H9 (cell line): Measurements from ENCODE around the gene STX16. TPM values are rescaled to one million over a fixed set of nuclear protein-coding genes. Genes with fewer than 3 reads are reported as not detected.
A peak's percentile ranks its signal among the peaks of the same experiment; 100 is the strongest.

ENCODE experiments used
- DNase-seq: peaks from one replicate; pipeline ENCODE4 v3.0.0-alpha.2; 2017
- H2AFZ ChIP-seq: one replicate; pipeline ENCODE4 v1.6.1; 2013; ENCODE audit warnings: mild to moderate bottlenecking, low read length, control low read depth, moderate library complexity
- H2AK5ac ChIP-seq: 2 replicates; pipeline ENCODE4 v1.6.1; 2013; ENCODE audit warnings: low read length, control low read depth, mixed read lengths; ENCODE audit not compliant: insufficient read length
- H2BK120ac ChIP-seq: one replicate; pipeline ENCODE4 v1.6.1; 2013; ENCODE audit warnings: low read depth, mild to moderate bottlenecking, low read length, control low read depth, inconsistent platforms; ENCODE audit not compliant: poor library complexity, severe bottlenecking
- H2BK12ac ChIP-seq: 2 replicates; pipeline ENCODE4 v1.6.1; 2013; ENCODE audit warnings: low read length, control low read depth, mixed read lengths, low read depth; ENCODE audit not compliant: insufficient read length
- H2BK15ac ChIP-seq: 2 replicates; pipeline ENCODE4 v1.6.1; 2013; ENCODE audit warnings: low read depth, low read length, control low read depth
- H2BK20ac ChIP-seq: one replicate; pipeline ENCODE4 v1.6.1; 2013; ENCODE audit warnings: low read depth, mild to moderate bottlenecking, low read length, control low read depth, inconsistent platforms; ENCODE audit not compliant: poor library complexity, severe bottlenecking
- H2BK5ac ChIP-seq: 2 replicates; pipeline ENCODE4 v1.6.1; 2013; ENCODE audit warnings: low read length, control low read depth, mixed read lengths; ENCODE audit not compliant: insufficient read length
- H3K14ac ChIP-seq: 2 replicates; pipeline ENCODE4 v1.6.1; 2013; ENCODE audit warnings: low read length, control low read depth; ENCODE audit not compliant: insufficient read depth
- H3K18ac ChIP-seq: 2 replicates; pipeline ENCODE4 v1.6.1; 2013; ENCODE audit warnings: low read depth, mild to moderate bottlenecking, mixed read lengths, low read length, control low read depth; ENCODE audit not compliant: insufficient read length
- H3K23ac ChIP-seq: 2 replicates; pipeline ENCODE4 v1.6.1; 2013; ENCODE audit warnings: low read length, control low read depth, mixed read lengths, low read depth; ENCODE audit not compliant: insufficient read length
- H3K23me2 ChIP-seq: 2 replicates; pipeline ENCODE4 v1.6.1; 2013; ENCODE audit warnings: low read depth, mild to moderate bottlenecking, mixed read lengths, low read length, control low read depth; ENCODE audit not compliant: insufficient read length, poor library complexity, severe bottlenecking
- H3K27ac ChIP-seq: 2 replicates; pipeline ENCODE4 v1.5.1; 2013; ENCODE audit warnings: low read length, control low read depth, mixed read lengths, low read depth; ENCODE audit not compliant: insufficient read length
- H3K27me3 ChIP-seq: 2 replicates; pipeline ENCODE4 v1.6.1; 2013; ENCODE audit warnings: low read length, control low read depth, inconsistent platforms; ENCODE audit not compliant: insufficient read depth
- H3K4ac ChIP-seq: 2 replicates; pipeline ENCODE4 v1.6.1; 2013; ENCODE audit warnings: low read depth, mild to moderate bottlenecking, control low read depth, inconsistent platforms, low read length, moderate library complexity
- H3K4me1 ChIP-seq: 2 replicates; pipeline ENCODE4 v1.6.1; 2013; ENCODE audit warnings: low read length, control low read depth, inconsistent platforms; ENCODE audit not compliant: insufficient read depth
- H3K4me2 ChIP-seq: 2 replicates; pipeline ENCODE4 v1.6.1; 2013; ENCODE audit warnings: low read length, control low read depth, mixed read lengths; ENCODE audit not compliant: insufficient read length, insufficient read depth
- H3K56ac ChIP-seq: 2 replicates; pipeline ENCODE4 v1.6.1; 2013; ENCODE audit warnings: low read depth, mild to moderate bottlenecking, mixed read lengths, low read length, control low read depth; ENCODE audit not compliant: insufficient read length
- H3K79me1 ChIP-seq: 2 replicates; pipeline ENCODE4 v1.6.1; 2013; ENCODE audit warnings: low read depth, mild to moderate bottlenecking, moderate library complexity, low read length, control low read depth, inconsistent platforms; ENCODE audit not compliant: insufficient read depth, poor library complexity, severe bottlenecking
- H3K79me2 ChIP-seq: 2 replicates; pipeline ENCODE4 v1.6.1; 2013; ENCODE audit warnings: low read length, control low read depth, inconsistent platforms; ENCODE audit not compliant: insufficient read depth
- H3K9ac ChIP-seq: 2 replicates; pipeline ENCODE4 v1.6.1; 2013; ENCODE audit warnings: low read length, control low read depth, mixed read lengths; ENCODE audit not compliant: insufficient read length; ENCODE audit errors: extremely low read depth
- H3K9me3 ChIP-seq: one replicate; pipeline ENCODE4 v1.6.1; 2013; ENCODE audit warnings: low read depth, low read length, inconsistent platforms; ENCODE audit not compliant: control insufficient read depth
- H3T11ph ChIP-seq: one replicate; pipeline ENCODE4 v1.6.1; 2013; ENCODE audit warnings: mild to moderate bottlenecking, low read length, control low read depth, inconsistent platforms
- H4K20me1 ChIP-seq: one replicate; pipeline ENCODE4 v1.6.1; 2013; ENCODE audit not compliant: control insufficient read depth, insufficient read length, insufficient read depth
- H4K5ac ChIP-seq: 2 replicates; pipeline ENCODE4 v1.6.1; 2013; ENCODE audit warnings: low read depth, mild to moderate bottlenecking, mixed read lengths, low read length, control low read depth; ENCODE audit not compliant: insufficient read length
- H4K8ac ChIP-seq: replicated peaks from 2 replicates; pipeline ENCODE4 v1.6.1; 2013; ENCODE audit warnings: low read length, control low read depth, mixed read lengths, low read depth; ENCODE audit not compliant: insufficient read length
- H4K91ac ChIP-seq: 2 replicates; pipeline ENCODE4 v1.6.1; 2013; ENCODE audit warnings: low read depth, mild to moderate bottlenecking, moderate library complexity, mixed read lengths, low read length, control low read depth; ENCODE audit not compliant: insufficient read length
- H3K27ac Mint-ChIP-seq, 3 experiments: 2 replicates in 2 of 3; 3 replicates in 1 of 3; pipeline ENCODE4 v1.8.0; 2020 to 2021; ENCODE audit warnings: mixed read lengths in 3 of 3, mild to moderate bottlenecking in 1 of 3, moderate library complexity in 1 of 3
- H3K27me3 Mint-ChIP-seq: 2 replicates; pipeline ENCODE4 v1.8.0; 2021; ENCODE audit warnings: low read depth, mild to moderate bottlenecking, moderate library complexity, mixed read lengths
- H3K36me3 Mint-ChIP-seq, 3 experiments: 2 replicates in 2 of 3; 3 replicates in 1 of 3; pipeline ENCODE4 v1.8.0; 2020 to 2021; ENCODE audit warnings: low read depth in 3 of 3, mixed read lengths in 3 of 3; ENCODE audit not compliant: insufficient read depth in 1 of 3
- H3K4me1 Mint-ChIP-seq, 2 experiments: 2 replicates each; pipeline ENCODE4 v1.8.0; 2020; ENCODE audit warnings: mixed read lengths in 2 of 2
- H3K4me3 Mint-ChIP-seq, 2 experiments: 2 replicates in 1 of 2; 3 replicates in 1 of 2; pipeline ENCODE4 v1.8.0; 2020 to 2021; ENCODE audit warnings: mild to moderate bottlenecking in 2 of 2, mixed read lengths in 2 of 2, moderate library complexity in 1 of 2
- H3K9me3 Mint-ChIP-seq, 2 experiments: 2 replicates in 1 of 2; 3 replicates in 1 of 2; pipeline ENCODE4 v1.8.0; 2020; ENCODE audit warnings: mild to moderate bottlenecking in 2 of 2, mixed read lengths in 2 of 2, moderate library complexity in 1 of 2
- WGBS: extraction: QIAGEN DNeasy Blood & Tissue Kit; methylation state at CpG from one replicate; pipeline ENCODE4 v1.1.7; 2013; ENCODE audit warnings: missing lambda C conversion rate, low lambda C conversion rate, mixed read lengths; ENCODE audit not compliant: insufficient read length; ENCODE audit errors: extremely low coverage; 5-methylcytosine and 5-hydroxymethylcytosine counted together
- total RNA-seq: library from RNA; stranded (reverse); gene quantifications from 2 replicates; pipeline ENCODE4 v1.2.1, GENCODE V29; 2021
- TF ChIP-seq, protein P1 (sequence below): fragments of 200-600 bp; sonication (generic); conservative IDR thresholded peaks from 3 replicates; pipeline ENCODE4 v1.8.0; 2021; ENCODE audit warnings: antibody characterized with exemption, mild to moderate bottlenecking

Gene STX16
- total RNA-seq, 1 experiment from 2014 or later = 87.8 TPM

DNA sequence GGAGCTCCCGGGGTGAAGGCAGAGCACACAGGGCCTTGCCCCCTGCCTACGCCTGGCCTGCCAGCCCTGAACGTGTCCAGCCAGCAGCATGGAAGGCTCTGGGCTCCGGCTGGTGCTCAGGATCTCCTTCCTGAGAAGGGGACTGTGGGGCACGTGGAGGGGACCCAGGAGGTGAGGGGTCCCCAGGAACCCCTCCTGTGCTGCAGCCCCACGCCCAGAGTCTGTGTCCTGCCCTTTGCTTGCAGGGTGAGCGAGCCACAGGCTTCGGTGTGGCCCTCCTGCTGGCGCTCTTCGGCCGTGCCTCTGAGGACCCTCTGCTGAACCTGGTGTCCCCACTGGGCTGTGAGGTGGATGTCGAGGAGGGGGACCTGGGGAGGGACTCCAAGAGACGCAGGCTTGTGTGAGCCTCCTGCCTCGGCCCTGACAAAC lies 63.9 kb downstream of the STX16 start:
- H3T11ph ChIP-seq = no peak overlapping the region
- H2BK15ac ChIP-seq = no peak overlapping the region
- H3K27ac Mint-ChIP-seq = peak overlapping the region in 2 of 3 experiments; percentile 79 to 87; a peak in 2 of 7 replicates
- H2BK12ac ChIP-seq = no peak overlapping the region
- no peak overlapping the region for H3K14ac ChIP-seq
- no peak overlapping the region for H3K18ac ChIP-seq
- no peak overlapping the region for H4K8ac ChIP-seq
- no peak overlapping the region for H2BK120ac ChIP-seq
- H3K79me2 ChIP-seq = no peaks in the 10 kb centered on the region
- H3K4me1 Mint-ChIP-seq = peaks cover 0 to 13% of the 10 kb centered on the region in 2 experiments; a peak in 1 of 4 replicates
- H3K4ac ChIP-seq = no peak overlapping the region
- H3K23ac ChIP-seq = no peak overlapping the region
- no peak overlapping the region for H3K56ac ChIP-seq
- no peaks in the 10 kb centered on the region for H3K23me2 ChIP-seq
- no peaks in the 10 kb centered on the region for H3K36me3 Mint-ChIP-seq
- no peak overlapping the region for H4K91ac ChIP-seq
- H3K27me3 ChIP-seq = no peaks in the 10 kb centered on the region
- H2AK5ac ChIP-seq = no peak overlapping the region
- no peaks in the 10 kb centered on the region for H3K9me3 Mint-ChIP-seq
- TF ChIP-seq, protein P1, sequence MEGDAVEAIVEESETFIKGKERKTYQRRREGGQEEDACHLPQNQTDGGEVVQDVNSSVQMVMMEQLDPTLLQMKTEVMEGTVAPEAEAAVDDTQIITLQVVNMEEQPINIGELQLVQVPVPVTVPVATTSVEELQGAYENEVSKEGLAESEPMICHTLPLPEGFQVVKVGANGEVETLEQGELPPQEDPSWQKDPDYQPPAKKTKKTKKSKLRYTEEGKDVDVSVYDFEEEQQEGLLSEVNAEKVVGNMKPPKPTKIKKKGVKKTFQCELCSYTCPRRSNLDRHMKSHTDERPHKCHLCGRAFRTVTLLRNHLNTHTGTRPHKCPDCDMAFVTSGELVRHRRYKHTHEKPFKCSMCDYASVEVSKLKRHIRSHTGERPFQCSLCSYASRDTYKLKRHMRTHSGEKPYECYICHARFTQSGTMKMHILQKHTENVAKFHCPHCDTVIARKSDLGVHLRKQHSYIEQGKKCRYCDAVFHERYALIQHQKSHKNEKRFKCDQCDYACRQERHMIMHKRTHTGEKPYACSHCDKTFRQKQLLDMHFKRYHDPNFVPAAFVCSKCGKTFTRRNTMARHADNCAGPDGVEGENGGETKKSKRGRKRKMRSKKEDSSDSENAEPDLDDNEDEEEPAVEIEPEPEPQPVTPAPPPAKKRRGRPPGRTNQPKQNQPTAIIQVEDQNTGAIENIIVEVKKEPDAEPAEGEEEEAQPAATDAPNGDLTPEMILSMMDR = no peak
- no peaks in the 10 kb centered on the region for H3K79me1 ChIP-seq
- no peak overlapping the region for H3K4me2 ChIP-seq
- no peaks in the 10 kb centered on the region for H3K4me1 ChIP-seq
- H2BK5ac ChIP-seq = no peak overlapping the region
- H4K20me1 ChIP-seq = no peaks in the 10 kb centered on the region
- no peak overlapping the region for H2BK20ac ChIP-seq
- no peak overlapping the region for H4K5ac ChIP-seq
- H3K9me3 ChIP-seq = no peaks in the 10 kb centered on the region
- no CpG with 5 or more reads among the region's 14 CpGs for WGBS
- no peak overlapping the region for H3K4me3 Mint-ChIP-seq
- H3K9ac ChIP-seq = no peak overlapping the region
- DNase-seq = no peak
- H3K27ac ChIP-seq = no peak overlapping the region
- H2AFZ ChIP-seq = no peak overlapping the region
- peaks cover 1% of the 10 kb centered on the region; the same call in 1 of the 2 replicates for H3K27me3 Mint-ChIP-seq
